Fibroblast of skin of left biceps (primary cell): ENCODE results near the gene PHB1.

Experiments used
- DNase-seq, 2 experiments: peaks; one replicate each; pipeline ENCODE4 v3.0.0-alpha.2; 2013; ENCODE audit warnings: low read depth in 2 of 2

The PHB1 gene

DNA sequence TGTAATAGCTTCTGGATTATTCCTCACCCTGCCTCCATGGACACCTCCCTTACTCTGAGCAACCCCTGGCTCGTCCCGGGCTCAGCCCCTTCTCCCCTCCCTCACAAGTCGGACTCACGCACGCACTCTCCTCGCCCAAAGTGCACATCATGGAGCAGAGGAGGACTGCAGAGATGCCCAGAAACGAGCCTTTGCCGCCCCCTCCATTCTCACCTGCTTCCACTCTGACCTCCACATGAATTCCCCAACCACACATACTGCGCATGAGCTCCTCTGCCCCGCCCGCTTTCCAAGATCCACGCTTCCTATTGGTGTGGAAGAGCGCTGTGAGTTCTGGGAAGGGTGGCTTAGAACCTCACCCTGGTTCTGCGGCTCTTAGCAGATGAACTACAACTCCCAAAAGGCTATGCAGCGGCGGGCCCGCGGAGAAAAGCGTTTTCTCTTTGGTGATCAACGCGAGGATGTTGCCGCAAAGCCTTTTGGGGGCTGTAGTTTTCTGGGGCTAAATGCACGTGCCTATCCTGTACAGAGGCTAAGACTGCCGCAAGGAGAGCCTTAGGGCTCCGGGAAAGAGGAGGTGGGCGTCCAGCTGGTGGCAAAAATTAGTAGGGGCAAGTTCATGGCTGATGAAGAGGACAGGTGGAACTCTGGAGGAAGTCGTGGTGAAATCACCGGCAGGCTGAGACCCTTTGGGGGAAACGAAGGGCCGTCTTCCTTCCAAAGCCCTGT is at the start of gene PHB1:
Gene PHB1, minus strand, starts transcription at position 261 of the 729 bp plus-strand sequence. CDS start 1,618 bp downstream, outside the sequence.
- peak; percentile 89 to 90 for DNase-seq

DNA sequence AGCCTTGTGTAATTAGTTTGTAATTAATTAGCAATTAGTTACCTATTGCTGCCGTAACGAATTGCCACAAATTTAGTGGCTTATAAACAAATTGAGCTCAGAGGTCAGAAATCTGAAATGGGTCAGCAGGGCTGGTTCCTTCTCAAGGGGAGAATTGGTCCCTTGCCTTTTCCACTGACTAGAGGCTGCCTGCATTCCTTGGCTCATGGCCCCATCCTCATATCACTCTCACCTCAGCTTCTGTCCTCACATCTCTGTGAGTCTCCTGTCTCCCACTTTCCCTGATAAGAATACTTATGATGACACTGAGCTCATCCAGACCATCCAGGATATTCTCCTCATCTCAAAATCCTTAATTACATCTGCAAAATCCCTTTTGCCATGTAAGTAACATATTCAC is 49.4 kb upstream of the PHB1 start:
- DNase-seq: no peak

DNA sequence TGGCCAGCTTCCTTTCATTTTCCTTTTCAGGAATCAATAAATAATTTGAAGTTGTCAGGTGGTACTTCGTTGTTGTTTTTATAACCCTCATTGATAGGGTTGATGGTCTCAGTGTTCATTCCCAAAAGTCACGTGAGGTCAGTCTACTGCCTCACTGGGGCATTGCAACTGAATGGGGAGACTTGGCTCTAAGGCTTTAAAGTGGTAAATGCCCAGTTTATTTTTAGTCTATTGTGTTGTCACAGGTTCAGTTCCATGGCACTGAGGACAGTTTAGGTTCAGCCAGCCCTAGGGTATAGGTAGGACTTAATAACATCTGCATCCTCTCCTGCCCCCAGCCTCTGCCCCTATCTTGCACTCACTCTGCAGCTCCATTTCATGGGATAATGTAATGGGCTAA is 46.9 kb upstream of the PHB1 start:
- no peak for DNase-seq

DNA sequence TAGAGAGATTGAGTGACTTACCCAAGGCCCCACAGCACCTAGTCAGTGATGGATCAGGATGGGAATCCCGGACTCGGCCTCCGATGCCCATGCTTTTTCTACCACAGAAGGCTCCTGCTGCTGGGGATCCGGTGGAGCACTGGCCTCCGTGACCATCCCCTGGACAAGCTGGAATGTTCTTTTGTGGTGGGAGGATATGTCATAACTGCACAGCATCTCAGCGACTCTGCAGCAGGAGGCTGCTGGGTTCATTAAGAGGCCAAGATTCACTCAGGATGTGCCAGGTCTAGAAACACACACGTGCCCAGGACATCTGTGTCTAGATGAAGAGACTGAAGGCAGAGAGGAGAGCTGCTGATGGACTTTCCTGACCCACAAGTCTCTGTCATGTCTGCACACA is 45.7 kb upstream of the PHB1 start:
- DNase-seq: no peak

DNA sequence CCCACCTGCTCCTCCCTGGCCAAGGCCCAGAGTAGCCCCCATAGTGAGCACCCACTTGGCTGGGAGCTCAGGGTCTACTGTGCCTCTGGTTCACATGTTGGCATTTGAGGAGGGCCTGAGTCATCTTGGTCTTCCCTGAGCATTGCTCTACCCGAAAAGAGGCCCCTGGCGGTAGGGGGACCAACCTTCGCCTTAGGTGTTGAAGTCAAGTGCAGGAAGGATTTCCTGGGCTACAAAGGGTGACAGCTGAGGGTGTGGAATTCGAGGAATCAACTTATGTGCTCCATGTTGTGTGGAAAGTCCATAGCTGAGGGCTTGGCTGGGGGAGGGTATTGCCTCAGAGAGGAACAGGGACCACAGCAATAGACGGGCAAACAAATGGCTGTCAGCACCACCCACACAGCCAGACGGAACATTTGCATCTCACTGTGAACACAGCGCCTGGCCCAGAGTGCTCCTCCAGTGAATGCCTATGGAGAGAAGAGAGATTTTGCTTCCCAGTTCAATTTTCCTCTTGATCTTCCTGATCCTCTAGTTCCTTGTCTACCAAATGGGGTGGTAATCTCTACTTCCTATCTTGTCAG is 44.8 kb upstream of the PHB1 start:
- no peak for DNase-seq

DNA sequence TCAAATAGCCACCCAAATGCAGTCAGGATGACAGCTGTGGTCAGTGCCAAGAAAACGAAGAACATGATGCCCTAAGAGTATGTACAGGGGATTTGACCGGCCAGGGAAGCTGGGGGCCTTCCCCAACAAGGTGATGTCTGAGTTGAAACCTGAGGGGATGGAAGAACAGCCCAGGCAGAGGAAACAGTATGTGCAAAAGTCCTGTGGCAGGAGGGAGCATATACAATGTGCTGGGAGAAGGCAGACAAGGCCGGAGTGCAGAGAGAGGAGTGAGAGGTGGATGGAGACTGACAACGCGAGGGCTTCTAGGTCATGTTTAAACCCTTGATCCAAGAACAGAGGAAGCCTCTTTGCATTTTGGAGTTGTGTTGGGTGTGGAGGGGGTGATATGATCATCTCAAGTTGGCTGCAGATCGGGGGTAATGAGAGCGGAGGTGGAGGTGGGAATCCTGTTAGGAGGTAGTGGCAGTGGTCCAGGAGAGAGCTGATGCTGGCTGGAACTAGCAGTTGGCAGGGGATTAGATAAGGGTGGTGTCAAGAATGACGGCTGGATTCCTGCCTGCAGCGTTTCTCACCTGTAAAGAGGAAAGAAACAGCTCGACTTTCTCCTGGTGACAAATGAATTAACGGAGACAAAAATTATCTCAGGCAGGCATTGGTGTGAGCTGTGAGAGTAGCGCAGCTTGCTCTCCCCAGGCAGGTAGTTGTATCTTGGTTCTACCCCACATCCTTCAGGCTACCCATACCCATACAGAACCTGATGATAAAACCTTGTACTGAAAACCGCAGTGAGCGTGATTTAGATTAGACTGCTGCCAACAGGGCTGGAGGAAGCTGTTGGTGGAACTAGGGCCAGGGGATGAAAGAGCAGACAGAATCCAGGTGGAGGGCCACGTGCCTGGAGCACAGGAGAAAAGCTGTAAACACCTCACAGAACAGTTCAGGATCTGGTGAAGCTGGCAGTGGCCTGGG is 43.2 kb upstream of the PHB1 start:
- DNase-seq: no peak

DNA sequence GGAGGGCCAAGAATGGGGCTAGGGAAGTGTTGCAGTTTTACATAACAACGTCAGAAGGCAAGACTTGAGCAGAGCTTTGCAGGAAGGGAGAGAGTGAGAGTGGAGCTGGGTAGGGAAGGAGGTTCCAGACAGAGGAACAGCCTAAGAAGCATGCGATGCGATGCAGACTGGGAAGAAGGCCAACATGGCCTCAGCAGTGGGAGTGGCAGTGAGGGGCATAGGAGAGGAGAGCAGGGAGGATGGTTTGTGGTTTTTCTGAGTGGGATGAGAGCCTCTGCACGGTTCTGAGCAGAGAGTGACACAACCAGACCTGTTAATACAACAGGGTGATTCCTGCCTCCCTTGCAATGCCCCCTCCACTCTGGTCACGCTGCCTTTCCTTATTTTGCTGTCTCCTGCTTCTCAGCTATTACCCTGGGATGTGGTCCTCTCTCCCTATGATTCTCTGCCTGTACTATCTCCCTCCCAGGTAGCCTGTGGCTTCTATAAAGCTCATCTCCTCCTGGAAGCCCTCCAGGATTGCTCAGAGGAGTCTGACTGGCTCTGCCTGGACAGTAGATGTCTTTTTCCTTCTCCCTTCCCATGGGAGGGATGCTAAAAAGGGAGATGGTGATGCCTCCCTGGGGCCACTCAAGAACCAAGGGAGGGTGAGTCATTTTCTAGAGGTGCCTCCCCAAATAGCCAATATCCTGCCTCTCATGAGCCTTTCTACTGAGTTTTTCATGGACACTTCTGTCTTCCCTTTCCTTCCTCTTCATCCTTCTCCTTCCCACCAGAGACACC is 41.7 kb upstream of the PHB1 start:
- DNase-seq: peak; percentile 76 to 80

DNA sequence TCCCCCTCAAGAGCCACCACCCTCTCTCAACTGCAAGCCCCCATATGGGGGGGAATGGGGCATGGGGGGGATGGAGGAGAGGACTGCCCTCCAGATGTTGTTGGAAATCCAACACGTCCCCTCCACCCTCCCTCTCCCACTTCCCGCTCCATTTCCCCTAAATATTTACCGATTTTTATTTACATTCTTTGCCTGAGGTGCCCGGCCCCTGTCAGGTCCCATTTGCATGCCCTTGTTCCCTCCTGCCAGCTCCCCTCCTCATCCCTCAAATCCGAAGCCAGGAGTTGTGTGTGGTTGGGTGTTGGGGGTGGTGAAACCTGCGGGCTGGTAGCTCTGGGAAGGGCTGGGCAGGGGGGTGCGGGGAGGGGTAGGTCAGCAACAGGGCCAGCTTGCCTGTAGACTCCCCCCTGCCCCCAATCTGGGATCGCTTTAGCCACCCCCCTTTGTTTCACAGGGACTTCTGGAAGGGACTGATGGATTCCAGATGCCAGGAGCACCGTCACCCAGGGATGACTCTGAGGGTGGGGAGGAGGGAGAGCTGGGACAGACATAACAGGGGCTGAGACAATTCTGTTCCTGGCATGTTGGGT is 40.7 kb upstream of the PHB1 start:
- no peak for DNase-seq

DNA sequence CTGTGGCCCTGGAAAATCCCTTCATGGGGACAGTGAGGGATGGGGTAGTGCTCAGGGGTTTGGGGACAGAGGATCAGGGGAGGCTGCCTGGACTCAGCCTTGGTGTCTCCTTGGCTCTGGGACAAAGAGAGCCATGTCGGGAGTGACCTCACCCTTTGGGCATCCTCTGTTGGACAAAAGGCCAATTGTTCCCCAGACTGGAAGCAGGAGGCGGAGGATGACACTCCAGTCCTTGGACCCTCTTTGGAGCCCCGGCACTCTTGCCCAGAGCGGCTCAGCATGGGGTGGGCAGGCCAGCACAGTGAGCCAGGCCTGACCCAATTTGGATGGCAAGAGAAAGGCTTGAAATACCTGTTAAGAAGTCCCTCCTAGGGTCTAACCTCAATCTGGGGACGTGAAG is 39.4 kb upstream of the PHB1 start:
- DNase-seq: no peak

DNA sequence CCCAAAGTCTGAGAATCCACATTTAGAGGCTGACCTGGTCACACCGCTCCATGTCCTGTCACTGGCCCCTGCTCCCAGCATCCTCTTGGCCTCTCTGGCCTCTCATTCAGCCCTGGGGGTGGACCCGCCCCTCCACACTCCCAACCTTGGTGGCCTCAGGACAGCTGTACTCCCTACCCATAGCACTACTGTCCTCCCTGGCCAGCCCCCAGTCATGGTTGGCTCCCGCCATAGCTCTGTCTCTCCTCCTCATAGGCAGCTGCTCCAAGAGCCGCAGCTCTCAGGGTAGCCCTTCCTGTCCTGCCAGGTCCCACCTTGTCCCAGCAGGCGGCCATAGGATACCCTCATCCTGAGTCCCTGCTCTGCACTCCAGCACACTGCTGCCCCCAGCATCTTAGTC is 38.0 kb upstream of the PHB1 start:
- no peak for DNase-seq

DNA sequence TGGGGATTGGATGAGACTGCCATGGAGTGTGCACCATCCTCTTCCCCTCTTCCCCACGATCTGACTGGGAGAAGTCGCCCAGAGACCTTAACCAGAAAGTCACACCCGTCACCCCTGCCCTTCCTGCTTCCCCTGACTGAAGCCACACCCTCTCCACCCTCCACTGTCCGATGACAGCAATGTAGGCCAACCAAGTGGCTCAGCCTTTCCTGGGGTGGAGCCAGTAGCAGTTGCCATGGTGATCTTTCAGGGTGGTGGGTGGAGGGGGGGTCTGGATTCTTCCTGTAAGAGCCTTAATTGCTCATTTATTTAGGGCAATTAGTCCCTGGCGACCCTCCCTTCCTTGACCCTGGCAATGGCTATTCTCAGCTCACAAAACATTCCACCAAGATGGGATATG is 37.5 kb upstream of the PHB1 start:
- no peak for DNase-seq

DNA sequence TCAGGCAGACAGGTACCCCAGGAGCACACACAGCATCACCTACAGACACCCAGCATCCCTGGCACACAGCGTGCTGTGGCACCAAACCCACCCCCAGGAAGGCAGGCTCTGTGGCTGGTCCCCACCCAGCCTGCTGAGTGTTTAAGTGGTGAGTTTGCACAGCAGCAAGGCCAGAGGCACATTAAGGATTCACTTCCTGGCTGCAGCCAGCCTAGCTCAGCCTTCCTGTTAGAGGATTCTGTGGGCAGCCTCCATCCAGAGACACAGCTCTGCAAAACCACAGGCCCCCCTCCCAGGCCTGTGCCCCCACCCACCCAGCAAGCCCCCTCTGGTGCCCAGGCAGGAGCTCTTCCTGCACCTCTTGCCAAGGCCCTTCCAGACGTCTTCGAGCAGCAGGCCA is 36.1 kb upstream of the PHB1 start:
- DNase-seq: no peak

DNA sequence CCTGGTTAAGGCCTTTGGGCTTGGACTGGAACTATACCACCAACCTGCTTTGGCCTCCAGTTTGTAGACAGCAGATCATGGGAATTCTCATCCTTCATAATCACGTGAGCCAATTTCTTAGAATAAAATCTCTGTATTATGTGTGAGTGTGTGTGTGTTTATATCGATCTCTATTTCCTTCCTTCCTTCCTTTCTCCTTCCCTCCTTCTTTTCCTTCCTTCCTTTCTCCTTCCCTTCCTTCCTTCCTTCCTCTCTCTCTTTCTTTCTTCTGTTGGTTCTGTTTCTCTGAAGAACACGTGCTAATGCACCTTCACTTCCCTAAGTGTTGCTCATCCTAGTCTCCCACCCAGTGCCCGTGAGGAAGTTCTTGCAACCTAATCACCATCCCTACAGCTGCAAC is 35.5 kb upstream of the PHB1 start:
- no peak for DNase-seq

DNA sequence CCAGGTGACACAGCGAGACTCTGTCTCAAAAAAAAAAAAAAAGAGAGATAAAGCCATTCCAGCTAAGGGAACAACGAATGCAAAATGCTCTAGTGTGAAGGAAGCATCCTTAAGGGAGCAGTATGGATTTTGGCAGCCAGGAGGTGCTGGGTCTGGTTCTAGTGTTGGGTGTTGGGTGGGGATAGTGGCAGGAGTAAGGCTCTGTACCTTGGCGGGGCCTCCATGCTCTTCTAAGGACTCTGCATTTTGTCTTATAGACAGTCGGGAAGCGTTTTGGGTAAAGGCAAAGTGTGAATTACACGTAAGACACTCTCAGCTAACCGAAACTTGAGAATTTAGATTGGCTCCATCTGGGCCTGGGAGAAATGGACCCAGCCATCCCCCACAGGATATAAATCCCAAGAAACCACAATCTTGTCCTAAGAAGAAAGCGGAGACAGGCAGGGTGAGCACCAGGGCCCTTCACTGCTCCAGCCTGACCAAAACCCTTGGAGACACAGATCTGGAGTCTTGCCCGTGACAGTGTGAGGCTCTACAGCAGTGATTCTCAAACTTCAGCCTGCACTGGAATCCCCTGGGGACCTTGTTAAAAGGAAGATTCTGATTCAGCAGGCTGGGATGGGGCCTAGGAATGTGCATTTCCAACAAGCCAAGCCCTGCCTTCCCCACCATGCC is 33.1 kb upstream of the PHB1 start:
- peak; percentile 47 to 61 for DNase-seq

DNA sequence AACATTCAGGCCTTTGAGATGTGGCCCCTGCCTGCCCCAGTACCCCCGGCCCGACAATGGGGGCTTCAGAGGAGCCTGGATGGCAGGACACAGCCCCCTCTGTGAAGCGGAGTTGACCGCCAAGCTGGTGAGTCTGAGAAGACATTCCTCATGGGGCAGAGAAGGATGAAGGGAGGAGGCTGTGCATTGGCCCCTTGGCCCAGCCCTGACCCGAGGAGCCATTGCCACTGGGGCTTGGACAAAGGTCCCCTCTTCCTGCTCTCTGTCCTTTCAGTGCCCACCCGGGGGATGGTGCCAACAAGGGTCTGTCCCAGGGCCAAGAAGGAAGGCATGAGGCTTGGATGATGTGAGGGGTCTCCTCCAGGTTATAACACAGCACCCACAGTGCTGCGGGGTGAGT is 30.9 kb upstream of the PHB1 start:
- DNase-seq: no peak

DNA sequence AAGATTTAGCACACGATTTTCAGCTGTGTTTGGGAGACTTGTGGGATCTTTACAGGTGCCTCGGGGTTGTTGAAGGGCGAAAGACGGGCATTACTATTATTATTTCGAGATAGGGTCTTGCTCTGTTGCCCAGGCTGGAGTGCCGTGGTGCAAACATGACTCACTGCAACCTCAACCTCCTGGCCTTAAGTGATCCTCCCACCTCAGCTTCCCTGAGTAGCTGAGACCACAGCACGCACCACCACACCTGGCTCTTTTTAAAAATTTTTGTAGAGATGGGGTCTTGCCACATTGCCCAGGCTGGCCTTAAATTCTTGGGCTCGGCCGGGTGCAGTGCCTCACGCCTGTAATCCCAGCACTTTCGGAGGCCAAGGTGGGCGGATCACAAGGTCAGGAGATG is 29.7 kb upstream of the PHB1 start:
- no peak for DNase-seq

DNA sequence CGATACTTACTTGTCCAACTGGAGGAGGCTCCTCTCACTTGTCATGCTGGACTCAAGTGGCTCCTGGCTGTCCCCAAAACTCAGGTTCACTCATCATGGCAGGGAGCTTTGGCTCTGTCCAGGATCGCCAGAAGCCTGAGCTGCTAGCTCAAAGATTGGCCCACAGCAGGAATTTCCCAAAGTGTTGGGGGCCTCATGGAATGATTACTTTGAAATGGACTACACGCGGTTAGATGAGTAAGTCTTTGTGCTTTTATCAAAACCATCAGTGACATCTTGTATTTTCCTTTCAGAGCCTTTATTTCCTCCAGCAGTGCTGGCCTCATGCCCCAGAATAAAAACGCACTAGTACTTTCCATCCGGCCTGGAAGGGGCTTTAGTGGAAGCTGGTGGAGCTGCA is 29.2 kb upstream of the PHB1 start:
- peak; percentile 30 to 38 for DNase-seq

DNA sequence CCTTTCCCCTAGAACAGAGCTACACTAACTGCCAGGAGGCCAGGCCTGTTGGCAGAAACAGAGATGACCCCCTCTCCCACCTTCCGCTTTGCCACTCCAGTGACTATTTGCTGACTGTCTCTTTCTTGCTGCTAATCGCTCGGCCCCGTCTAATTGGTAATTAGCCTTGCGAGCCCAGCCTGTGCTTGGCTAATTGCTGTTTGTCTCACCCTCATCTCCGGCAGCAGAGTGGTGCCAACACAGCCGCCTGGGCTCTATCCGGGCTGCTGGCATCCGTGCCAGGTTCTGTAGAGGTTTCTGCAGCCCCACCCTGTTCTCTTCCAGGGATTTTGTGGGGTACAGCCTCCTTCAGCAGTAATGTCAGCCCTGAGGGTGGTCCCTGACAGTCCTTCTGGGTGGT is 27.4 kb upstream of the PHB1 start:
- no peak for DNase-seq

DNA sequence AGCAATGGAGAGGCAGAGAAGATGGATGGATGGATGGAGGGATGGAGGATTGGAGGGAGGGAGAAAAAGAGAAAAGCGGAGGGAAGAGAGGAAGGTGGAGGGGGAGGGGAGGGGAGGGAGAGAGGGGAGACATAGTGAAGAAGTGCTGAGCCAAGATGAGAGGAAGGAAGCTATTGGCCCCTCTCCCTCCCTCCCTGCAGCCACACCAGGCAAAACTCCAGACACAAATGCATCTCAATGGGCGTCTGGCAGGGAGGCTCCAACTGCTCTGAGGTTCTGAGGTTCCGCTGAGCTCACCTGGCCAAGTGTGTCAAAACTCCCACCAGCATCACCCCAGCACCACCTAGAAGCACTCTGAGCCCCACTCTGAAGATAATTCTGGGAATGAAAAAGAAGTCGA is 26.9 kb upstream of the PHB1 start:
- no peak for DNase-seq

DNA sequence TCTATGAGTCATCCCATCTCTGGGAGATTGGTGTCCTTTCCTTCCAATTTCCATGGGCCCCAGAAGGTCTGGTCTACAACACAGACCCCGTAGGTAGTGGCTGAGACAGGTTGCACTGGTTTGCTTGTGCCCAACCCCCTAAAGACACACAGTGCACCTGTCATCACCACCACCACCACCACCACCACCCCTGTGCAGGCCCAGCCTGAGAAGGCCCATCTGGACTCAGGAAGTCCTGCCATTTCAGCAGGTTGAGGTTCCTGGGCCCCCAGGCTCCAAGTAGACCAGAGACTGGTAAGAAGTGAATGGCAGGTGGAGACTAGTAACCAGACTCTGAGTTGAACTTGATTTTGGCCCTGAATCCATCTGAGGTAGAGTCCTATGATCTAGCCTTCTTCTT is 25.9 kb upstream of the PHB1 start:
- no peak for DNase-seq
